Sciatic nerve (tissue), 2 donors: ENCODE data around the gene WDR59. TPM values are rescaled to one million over a fixed set of nuclear protein-coding genes. Genes with fewer than 3 reads are reported as not detected.
"Not testable (repeated sequence)": the region's sequence is repeated elsewhere in the genome, so short reads cannot be mapped to it uniquely, and the experiment has no call there.

Experiments
- ATAC-seq: fragments of 200-7000 bp; cut with Tn5 transposase; one replicate; pipeline ENCODE4 v1.9.1; 2020; ENCODE audit warnings: mild to moderate bottlenecking, moderate library complexity
- DNase-seq: peaks from one replicate; pipeline ENCODE4 v3.0.0-alpha.2; 2020; ENCODE audit warnings: low spot score
- intact Hi-C: fragments of 100-400 bp; cut with DNase I; formaldehyde crosslinking; loops from one replicate; pipeline ENCODE4 v1.14.2; 2022
- total RNA-seq: library from RNA; stranded (reverse); fragmentation: NEBNext Ultra II Directional; extraction: Animal tissue kit (Norgen Biotek cat#: 25700); gene quantifications from one replicate; pipeline ENCODE4 v1.2.1, GENCODE V29; 2021
- donor health status: DM: no; HTN: no; CAD: no.
- donor health status: DM: no; HTN: no; CAD: no.

The WDR59 gene
- total RNA-seq, result 95.4 TPM

GRCh38 chr16:74984529-74985296 is at the start of gene WDR59:
TSS of gene WDR59 (minus strand) at chr16:74985123. CDS start at chr16:74985017, 106 bp downstream.
- intact Hi-C loops, result no loop called here
- DNase-seq (peak; percentile 99), ATAC-seq (peak; percentile 100)

- DNase-seq, result no peak
- ATAC-seq, result no peak
- intact Hi-C loops, result no loop called here
Observed at GRCh38 chr16:75032655-75033054, 47.7 kb upstream of the WDR59 start.

GRCh38 chr16:75029854-75030253 is 44.9 kb upstream of the WDR59 start:
- DNase-seq, result no peak
- ATAC-seq, result no peak
- intact Hi-C loops, result no loop called here

- intact Hi-C loops, result no loop called here
- DNase-seq (no peak), ATAC-seq (no peak)
Observed at GRCh38 chr16:75028544-75029135, 43.7 kb upstream of the WDR59 start.

- intact Hi-C loops, result no loop called here
- DNase-seq, result no peak
- no peak for ATAC-seq
Observed at GRCh38 chr16:75027520-75028300, 42.8 kb upstream of the WDR59 start.

- no peak for ATAC-seq
- intact Hi-C loops, result no loop called here
- no peak for DNase-seq
Observed at GRCh38 chr16:75026892-75027391, 42.0 kb upstream of the WDR59 start.

- intact Hi-C loops, DNase-seq: not testable (repeated sequence)
- peak; percentile 97 for ATAC-seq
Observed at GRCh38 chr16:75026239-75026891, 41.4 kb upstream of the WDR59 start.

- ATAC-seq (peak; percentile 37), DNase-seq (no peak)
- intact Hi-C loops, result no loop called here
Observed at GRCh38 chr16:75025761-75026160, 40.8 kb upstream of the WDR59 start.

- ATAC-seq (no peak), DNase-seq (no peak)
- intact Hi-C loops, result no loop called here
Observed at GRCh38 chr16:75024594-75024993, 39.7 kb upstream of the WDR59 start.

GRCh38 chr16:75024182-75024581 is 39.3 kb upstream of the WDR59 start:
- DNase-seq (no peak), ATAC-seq (no peak)
- intact Hi-C loops, result no loop called here

- ATAC-seq (no peak), DNase-seq (no peak)
- intact Hi-C loops, result no loop called here
Observed at GRCh38 chr16:75023009-75023408, 38.1 kb upstream of the WDR59 start.

GRCh38 chr16:75022567-75022966 is 37.6 kb upstream of the WDR59 start:
- ATAC-seq (no peak), DNase-seq (no peak)

GRCh38 chr16:75021410-75021809 is 36.5 kb upstream of the WDR59 start:
- intact Hi-C loops, result no loop called here
- DNase-seq (no peak), ATAC-seq (no peak)

More at GRCh38 chr16:75022567-75022966, 37.6 kb upstream of the WDR59 start:
- intact Hi-C loops, result no loop called here

GRCh38 chr16:75019586-75019985 is 34.7 kb upstream of the WDR59 start:
- ATAC-seq, result no peak

GRCh38 chr16:75019007-75019406 is 34.1 kb upstream of the WDR59 start:
- DNase-seq (no peak), ATAC-seq (no peak)
- intact Hi-C loops, result no loop called here

More at GRCh38 chr16:75019586-75019985, 34.7 kb upstream of the WDR59 start:
- intact Hi-C loops, result no loop called here
- DNase-seq, result no peak

- DNase-seq, result no peak
- no peak for ATAC-seq
- intact Hi-C loops, result no loop called here
Observed at GRCh38 chr16:75017670-75018525, 33.0 kb upstream of the WDR59 start.

GRCh38 chr16:75016451-75017081 is 31.6 kb upstream of the WDR59 start:
- DNase-seq, ATAC-seq, intact Hi-C loops: not testable (repeated sequence)

GRCh38 chr16:75014318-75014717 is 29.4 kb upstream of the WDR59 start:
- intact Hi-C loops, result no loop called here
- ATAC-seq (no peak), DNase-seq (no peak)
